Measurements from ENCODE around the gene SSBP3. TPM values are rescaled to one million over a fixed set of nuclear protein-coding genes. Genes with fewer than 3 reads are reported as not detected.

Gene SSBP3
- total and polyA plus RNA-seq, 2 experiments from 2014 or later = 47.4 to 68.6 TPM

DNA sequence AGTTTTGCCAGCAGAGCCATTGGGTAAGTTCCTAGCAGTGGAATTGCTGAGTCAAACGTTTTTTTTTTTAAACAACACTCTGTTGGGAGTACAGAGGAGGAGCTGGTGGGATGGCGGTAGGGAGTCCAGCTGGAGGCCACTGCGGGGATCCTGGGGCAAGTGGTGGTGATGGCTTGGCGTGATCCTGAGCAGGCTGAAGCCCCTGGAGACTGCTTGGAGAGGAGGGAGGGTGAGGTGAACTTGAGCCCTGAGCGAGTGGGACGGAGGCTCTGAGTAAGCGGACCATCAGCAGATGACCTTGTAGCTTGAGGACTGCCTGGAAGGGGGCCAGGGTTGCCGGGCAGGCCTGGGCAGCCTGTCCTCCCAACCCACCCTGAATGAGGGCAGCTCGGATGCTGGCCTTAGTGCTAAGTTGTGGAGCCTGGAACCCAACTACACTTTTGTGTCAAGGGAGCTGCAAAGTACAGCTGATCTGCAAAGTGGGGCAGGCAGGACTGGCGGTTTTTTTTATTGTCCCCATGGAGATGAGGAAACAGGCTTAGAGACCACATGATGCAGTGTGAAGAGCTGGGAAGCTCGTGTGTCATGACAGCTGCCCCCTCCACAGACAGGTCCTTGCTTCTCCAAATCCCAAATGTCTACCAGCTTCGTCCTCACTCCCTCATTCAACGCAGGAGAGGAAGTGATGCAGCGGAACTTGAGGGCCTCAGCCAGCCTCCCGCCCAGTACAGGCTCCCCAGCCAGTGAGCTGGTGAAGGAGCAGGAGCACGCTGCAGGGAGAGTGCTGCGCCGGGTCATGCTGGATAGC lies 186.0 kb downstream of the SSBP3 start:
- H3K4me1 ChIP-seq (ENCODE audit: insufficient read depth) = no peaks in the 10 kb centered on the region
- peaks cover 19% of the 10 kb centered on the region for H4K20me1 ChIP-seq (replicated peaks; ENCODE audit: insufficient read depth)
- H3K79me2 ChIP-seq (replicated peaks; ENCODE audit: insufficient read depth) = no peaks in the 10 kb centered on the region
- H3F3A ChIP-seq (replicated peaks; ENCODE audit: low read depth) = no peaks in the 10 kb centered on the region
- Mint-ChIP-seq H3K27me3 (ENCODE audit: insufficient read depth, low read depth, poor library complexity) (peaks cover 14% of the 10 kb centered on the region), H3K9me3 (no peaks in the 10 kb centered on the region), H3K27ac (peak overlapping the region; percentile 63; the same call in 1 of the 2 replicates), H3K4me1 (peaks cover 35% of the 10 kb centered on the region), H3K36me3 (ENCODE audit: low read depth) (peaks cover 37% of the 10 kb centered on the region), H3K4me3 (no peak overlapping the region)
- DNase-seq (ENCODE audit: low spot score) (no peak), ATAC-seq (no peak)
- peak overlapping the region; percentile 19; the same call in 1 of the 2 replicates for H3K27ac ChIP-seq (ENCODE audit: low read depth)
- TF ChIP-seq STAT1 (IDR thresholded peaks at IDR 0.05; ENCODE audit: unreplicated experiment) (no peak), EZH2phosphoT487 (IDR thresholded peaks at IDR 0.05; ENCODE audit: unreplicated experiment) (no peak), ZNF331 (CRISPR knock-in tag; IDR thresholded peaks at IDR 0.05; ENCODE audit: low read depth) (no peak), ZNF114 (CRISPR knock-in tag; IDR thresholded peaks at IDR 0.05) (no peak), EZH2 (IDR thresholded peaks at IDR 0.05; ENCODE audit: low read depth, unreplicated experiment) (no peak), NANOG (IDR thresholded peaks at IDR 0.05; ENCODE audit: borderline replicate concordance) (no peak), JUNB (IDR thresholded peaks at IDR 0.05; ENCODE audit: unreplicated experiment) (no peak), CREB1 (CRISPR knock-in tag; IDR thresholded peaks at IDR 0.05; ENCODE audit: low read depth) (no peak), POLR2AphosphoS5 (IDR thresholded peaks at IDR 0.05; ENCODE audit: low read depth) (no peak)
- TF ChIP-seq, protein P1, sequence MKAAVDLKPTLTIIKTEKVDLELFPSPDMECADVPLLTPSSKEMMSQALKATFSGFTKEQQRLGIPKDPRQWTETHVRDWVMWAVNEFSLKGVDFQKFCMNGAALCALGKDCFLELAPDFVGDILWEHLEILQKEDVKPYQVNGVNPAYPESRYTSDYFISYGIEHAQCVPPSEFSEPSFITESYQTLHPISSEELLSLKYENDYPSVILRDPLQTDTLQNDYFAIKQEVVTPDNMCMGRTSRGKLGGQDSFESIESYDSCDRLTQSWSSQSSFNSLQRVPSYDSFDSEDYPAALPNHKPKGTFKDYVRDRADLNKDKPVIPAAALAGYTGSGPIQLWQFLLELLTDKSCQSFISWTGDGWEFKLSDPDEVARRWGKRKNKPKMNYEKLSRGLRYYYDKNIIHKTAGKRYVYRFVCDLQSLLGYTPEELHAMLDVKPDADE (IDR thresholded peaks at IDR 0.05) = no peak
- TF ChIP-seq, protein P2, sequence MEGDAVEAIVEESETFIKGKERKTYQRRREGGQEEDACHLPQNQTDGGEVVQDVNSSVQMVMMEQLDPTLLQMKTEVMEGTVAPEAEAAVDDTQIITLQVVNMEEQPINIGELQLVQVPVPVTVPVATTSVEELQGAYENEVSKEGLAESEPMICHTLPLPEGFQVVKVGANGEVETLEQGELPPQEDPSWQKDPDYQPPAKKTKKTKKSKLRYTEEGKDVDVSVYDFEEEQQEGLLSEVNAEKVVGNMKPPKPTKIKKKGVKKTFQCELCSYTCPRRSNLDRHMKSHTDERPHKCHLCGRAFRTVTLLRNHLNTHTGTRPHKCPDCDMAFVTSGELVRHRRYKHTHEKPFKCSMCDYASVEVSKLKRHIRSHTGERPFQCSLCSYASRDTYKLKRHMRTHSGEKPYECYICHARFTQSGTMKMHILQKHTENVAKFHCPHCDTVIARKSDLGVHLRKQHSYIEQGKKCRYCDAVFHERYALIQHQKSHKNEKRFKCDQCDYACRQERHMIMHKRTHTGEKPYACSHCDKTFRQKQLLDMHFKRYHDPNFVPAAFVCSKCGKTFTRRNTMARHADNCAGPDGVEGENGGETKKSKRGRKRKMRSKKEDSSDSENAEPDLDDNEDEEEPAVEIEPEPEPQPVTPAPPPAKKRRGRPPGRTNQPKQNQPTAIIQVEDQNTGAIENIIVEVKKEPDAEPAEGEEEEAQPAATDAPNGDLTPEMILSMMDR (conservative IDR thresholded peaks at IDR 0.05; ENCODE audit: low read depth in 2 of 2) = no peak
- TF ChIP-seq, protein P3, sequence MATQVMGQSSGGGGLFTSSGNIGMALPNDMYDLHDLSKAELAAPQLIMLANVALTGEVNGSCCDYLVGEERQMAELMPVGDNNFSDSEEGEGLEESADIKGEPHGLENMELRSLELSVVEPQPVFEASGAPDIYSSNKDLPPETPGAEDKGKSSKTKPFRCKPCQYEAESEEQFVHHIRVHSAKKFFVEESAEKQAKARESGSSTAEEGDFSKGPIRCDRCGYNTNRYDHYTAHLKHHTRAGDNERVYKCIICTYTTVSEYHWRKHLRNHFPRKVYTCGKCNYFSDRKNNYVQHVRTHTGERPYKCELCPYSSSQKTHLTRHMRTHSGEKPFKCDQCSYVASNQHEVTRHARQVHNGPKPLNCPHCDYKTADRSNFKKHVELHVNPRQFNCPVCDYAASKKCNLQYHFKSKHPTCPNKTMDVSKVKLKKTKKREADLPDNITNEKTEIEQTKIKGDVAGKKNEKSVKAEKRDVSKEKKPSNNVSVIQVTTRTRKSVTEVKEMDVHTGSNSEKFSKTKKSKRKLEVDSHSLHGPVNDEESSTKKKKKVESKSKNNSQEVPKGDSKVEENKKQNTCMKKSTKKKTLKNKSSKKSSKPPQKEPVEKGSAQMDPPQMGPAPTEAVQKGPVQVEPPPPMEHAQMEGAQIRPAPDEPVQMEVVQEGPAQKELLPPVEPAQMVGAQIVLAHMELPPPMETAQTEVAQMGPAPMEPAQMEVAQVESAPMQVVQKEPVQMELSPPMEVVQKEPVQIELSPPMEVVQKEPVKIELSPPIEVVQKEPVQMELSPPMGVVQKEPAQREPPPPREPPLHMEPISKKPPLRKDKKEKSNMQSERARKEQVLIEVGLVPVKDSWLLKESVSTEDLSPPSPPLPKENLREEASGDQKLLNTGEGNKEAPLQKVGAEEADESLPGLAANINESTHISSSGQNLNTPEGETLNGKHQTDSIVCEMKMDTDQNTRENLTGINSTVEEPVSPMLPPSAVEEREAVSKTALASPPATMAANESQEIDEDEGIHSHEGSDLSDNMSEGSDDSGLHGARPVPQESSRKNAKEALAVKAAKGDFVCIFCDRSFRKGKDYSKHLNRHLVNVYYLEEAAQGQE (IDR thresholded peaks at IDR 0.05; ENCODE audit: unreplicated experiment) = no peak
- TF ChIP-seq, protein P4, sequence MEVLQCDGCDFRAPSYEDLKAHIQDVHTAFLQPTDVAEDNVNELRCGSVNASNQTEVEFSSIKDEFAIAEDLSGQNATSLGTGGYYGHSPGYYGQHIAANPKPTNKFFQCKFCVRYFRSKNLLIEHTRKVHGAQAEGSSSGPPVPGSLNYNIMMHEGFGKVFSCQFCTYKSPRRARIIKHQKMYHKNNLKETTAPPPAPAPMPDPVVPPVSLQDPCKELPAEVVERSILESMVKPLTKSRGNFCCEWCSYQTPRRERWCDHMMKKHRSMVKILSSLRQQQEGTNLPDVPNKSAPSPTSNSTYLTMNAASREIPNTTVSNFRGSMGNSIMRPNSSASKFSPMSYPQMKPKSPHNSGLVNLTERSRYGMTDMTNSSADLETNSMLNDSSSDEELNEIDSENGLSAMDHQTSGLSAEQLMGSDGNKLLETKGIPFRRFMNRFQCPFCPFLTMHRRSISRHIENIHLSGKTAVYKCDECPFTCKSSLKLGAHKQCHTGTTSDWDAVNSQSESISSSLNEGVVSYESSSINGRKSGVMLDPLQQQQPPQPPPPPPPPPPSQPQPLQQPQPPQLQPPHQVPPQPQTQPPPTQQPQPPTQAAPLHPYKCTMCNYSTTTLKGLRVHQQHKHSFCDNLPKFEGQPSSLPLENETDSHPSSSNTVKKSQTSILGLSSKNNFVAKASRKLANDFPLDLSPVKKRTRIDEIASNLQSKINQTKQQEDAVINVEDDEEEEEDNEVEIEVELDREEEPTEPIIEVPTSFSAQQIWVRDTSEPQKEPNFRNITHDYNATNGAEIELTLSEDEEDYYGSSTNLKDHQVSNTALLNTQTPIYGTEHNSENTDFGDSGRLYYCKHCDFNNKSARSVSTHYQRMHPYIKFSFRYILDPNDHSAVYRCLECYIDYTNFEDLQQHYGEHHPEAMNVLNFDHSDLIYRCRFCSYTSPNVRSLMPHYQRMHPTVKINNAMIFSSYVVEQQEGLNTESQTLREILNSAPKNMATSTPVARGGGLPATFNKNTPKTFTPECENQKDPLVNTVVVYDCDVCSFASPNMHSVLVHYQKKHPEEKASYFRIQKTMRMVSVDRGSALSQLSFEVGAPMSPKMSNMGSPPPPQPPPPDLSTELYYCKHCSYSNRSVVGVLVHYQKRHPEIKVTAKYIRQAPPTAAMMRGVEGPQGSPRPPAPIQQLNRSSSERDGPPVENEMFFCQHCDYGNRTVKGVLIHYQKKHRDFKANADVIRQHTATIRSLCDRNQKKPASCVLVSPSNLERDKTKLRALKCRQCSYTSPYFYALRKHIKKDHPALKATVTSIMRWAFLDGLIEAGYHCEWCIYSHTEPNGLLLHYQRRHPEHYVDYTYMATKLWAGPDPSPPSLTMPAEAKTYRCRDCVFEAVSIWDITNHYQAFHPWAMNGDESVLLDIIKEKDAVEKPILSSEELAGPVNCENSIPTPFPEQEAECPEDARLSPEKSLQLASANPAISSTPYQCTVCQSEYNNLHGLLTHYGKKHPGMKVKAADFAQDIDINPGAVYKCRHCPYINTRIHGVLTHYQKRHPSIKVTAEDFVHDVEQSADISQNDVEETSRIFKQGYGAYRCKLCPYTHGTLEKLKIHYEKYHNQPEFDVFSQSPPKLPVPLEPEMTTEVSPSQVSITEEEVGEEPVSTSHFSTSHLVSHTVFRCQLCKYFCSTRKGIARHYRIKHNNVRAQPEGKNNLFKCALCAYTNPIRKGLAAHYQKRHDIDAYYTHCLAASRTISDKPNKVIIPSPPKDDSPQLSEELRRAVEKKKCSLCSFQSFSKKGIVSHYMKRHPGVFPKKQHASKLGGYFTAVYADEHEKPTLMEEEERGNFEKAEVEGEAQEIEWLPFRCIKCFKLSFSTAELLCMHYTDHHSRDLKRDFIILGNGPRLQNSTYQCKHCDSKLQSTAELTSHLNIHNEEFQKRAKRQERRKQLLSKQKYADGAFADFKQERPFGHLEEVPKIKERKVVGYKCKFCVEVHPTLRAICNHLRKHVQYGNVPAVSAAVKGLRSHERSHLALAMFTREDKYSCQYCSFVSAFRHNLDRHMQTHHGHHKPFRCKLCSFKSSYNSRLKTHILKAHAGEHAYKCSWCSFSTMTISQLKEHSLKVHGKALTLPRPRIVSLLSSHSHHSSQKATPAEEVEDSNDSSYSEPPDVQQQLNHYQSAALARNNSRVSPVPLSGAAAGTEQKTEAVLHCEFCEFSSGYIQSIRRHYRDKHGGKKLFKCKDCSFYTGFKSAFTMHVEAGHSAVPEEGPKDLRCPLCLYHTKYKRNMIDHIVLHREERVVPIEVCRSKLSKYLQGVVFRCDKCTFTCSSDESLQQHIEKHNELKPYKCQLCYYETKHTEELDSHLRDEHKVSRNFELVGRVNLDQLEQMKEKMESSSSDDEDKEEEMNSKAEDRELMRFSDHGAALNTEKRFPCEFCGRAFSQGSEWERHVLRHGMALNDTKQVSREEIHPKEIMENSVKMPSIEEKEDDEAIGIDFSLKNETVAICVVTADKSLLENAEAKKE (CRISPR knock-in tag; IDR thresholded peaks at IDR 0.05) = no peak
- no peak overlapping the region for H2AFZ ChIP-seq
- no peaks in the 10 kb centered on the region for H3K27me3 ChIP-seq (ENCODE audit: insufficient read depth)
- 0 out of 2 replicates have a peak, but pooled peaks cover 8% of the 10 kb centered on the region for H3K36me3 ChIP-seq (ENCODE audit: insufficient read depth)
- no peak overlapping the region for H3K4me2 ChIP-seq
- H3K4me3 ChIP-seq = no peak overlapping the region
- H3K9me2 ChIP-seq (ENCODE audit: insufficient read depth) = no peaks in the 10 kb centered on the region
